Measurements from ENCODE around the gene SPTBN5.

GRCh38 chr15:41856716-41857115, 37.1 kb downstream of the SPTBN5 start:
- TF ChIP-seq POLR2A (IDR thresholded peaks at IDR 0.05; ENCODE audit: low read depth): no peak
- TF ChIP-seq POLR2AphosphoS5 (IDR thresholded peaks at IDR 0.05): no peak
- TF ChIP-seq, protein P1, sequence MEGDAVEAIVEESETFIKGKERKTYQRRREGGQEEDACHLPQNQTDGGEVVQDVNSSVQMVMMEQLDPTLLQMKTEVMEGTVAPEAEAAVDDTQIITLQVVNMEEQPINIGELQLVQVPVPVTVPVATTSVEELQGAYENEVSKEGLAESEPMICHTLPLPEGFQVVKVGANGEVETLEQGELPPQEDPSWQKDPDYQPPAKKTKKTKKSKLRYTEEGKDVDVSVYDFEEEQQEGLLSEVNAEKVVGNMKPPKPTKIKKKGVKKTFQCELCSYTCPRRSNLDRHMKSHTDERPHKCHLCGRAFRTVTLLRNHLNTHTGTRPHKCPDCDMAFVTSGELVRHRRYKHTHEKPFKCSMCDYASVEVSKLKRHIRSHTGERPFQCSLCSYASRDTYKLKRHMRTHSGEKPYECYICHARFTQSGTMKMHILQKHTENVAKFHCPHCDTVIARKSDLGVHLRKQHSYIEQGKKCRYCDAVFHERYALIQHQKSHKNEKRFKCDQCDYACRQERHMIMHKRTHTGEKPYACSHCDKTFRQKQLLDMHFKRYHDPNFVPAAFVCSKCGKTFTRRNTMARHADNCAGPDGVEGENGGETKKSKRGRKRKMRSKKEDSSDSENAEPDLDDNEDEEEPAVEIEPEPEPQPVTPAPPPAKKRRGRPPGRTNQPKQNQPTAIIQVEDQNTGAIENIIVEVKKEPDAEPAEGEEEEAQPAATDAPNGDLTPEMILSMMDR (IDR thresholded peaks at IDR 0.05): no peak

Measured in esophagus muscularis mucosa (tissue), 3 donors.